HEK293 (cell line): ENCODE measurements around the gene ATP6V0B.

Experiments
- BCL6B ChIP-seq: fragments of 450-650 bp; formaldehyde crosslinking; IDR thresholded peaks from 2 replicates; pipeline ENCODE4 v1.5.1; 2017; ENCODE audit warnings: missing biosample characterization, missing genetic modification characterization
- FEZF1 ChIP-seq: fragments of 450-650 bp; formaldehyde crosslinking; IDR thresholded peaks from 2 replicates; pipeline ENCODE4 v1.5.1; 2016; ENCODE audit warnings: missing biosample characterization, missing genetic modification characterization
- GLI2 ChIP-seq: fragments of 450-650 bp; formaldehyde crosslinking; IDR thresholded peaks from 2 replicates; pipeline ENCODE4; 2017; ENCODE audit warnings: missing biosample characterization, missing genetic modification characterization, low read depth, borderline replicate concordance
- MEIS1 ChIP-seq: sonication (generic); formaldehyde crosslinking; IDR thresholded peaks from 2 replicates; pipeline ENCODE4 v1.8.1; 2022; ENCODE audit warnings: missing genetic modification reagents, mild to moderate bottlenecking, borderline replicate concordance
- PRDM2 ChIP-seq: fragments of 450-650 bp; formaldehyde crosslinking; IDR thresholded peaks from 2 replicates; pipeline ENCODE4 v1.5.1; 2016; ENCODE audit warnings: missing biosample characterization, missing genetic modification characterization, borderline replicate concordance
- REPIN1 ChIP-seq: fragments of 450-650 bp; formaldehyde crosslinking; IDR thresholded peaks from 2 replicates; pipeline ENCODE4 v1.5.1; 2017; ENCODE audit warnings: missing biosample characterization, missing genetic modification characterization, low read depth
- TSHZ1 ChIP-seq: fragments of 450-650 bp; formaldehyde crosslinking; IDR thresholded peaks from 2 replicates; pipeline ENCODE4 v1.5.1; 2016; ENCODE audit warnings: missing biosample characterization, missing genetic modification characterization, borderline replicate concordance
- ZBTB1 ChIP-seq: fragments of 450-650 bp; formaldehyde crosslinking; IDR thresholded peaks from 2 replicates; pipeline ENCODE4 v1.5.1; 2016; ENCODE audit warnings: missing biosample characterization, missing genetic modification characterization
- ZBTB10 ChIP-seq: fragments of 450-650 bp; formaldehyde crosslinking; IDR thresholded peaks from 2 replicates; pipeline ENCODE4 v1.5.1; 2016; ENCODE audit warnings: missing biosample characterization, missing genetic modification characterization
- ZBTB7A ChIP-seq: fragments of 450-650 bp; formaldehyde crosslinking; IDR thresholded peaks from 2 replicates; pipeline ENCODE4 v1.5.1; 2016; ENCODE audit warnings: low read depth, missing biosample characterization, missing genetic modification characterization
- ZNF211 ChIP-seq: fragments of 450-650 bp; formaldehyde crosslinking; IDR thresholded peaks from 2 replicates; pipeline ENCODE4 v1.5.1; 2016; ENCODE audit warnings: low read depth, missing biosample characterization, missing genetic modification characterization
- ZNF350 ChIP-seq: fragments of 450-650 bp; formaldehyde crosslinking; IDR thresholded peaks from 2 replicates; pipeline ENCODE4 v1.5.0; 2017; ENCODE audit warnings: missing biosample characterization, mild to moderate bottlenecking, missing genetic modification characterization
- ZNF433 ChIP-seq: fragments of 450-650 bp; formaldehyde crosslinking; IDR thresholded peaks from 2 replicates; pipeline ENCODE4 v1.5.1; 2016; ENCODE audit warnings: missing biosample characterization, missing genetic modification characterization, low read depth
- ZNF544 ChIP-seq: fragments of 450-650 bp; formaldehyde crosslinking; IDR thresholded peaks from 2 replicates; pipeline ENCODE4 v1.5.0; 2017; ENCODE audit warnings: missing biosample characterization, missing genetic modification characterization
- ZNF548 ChIP-seq: fragments of 450-650 bp; formaldehyde crosslinking; IDR thresholded peaks from 2 replicates; pipeline ENCODE4 v1.5.1; 2016; ENCODE audit warnings: missing biosample characterization, missing genetic modification characterization
- ZNF561 ChIP-seq: fragments of 450-650 bp; IDR thresholded peaks from 2 replicates; pipeline ENCODE4 v1.5.1; 2018; ENCODE audit warnings: missing biosample characterization, missing genetic modification characterization, borderline replicate concordance
- ZNF585B ChIP-seq: fragments of 450-650 bp; formaldehyde crosslinking; IDR thresholded peaks from 2 replicates; pipeline ENCODE4 v1.5.1; 2016; ENCODE audit warnings: missing biosample characterization, missing genetic modification characterization
- ZNF610 ChIP-seq: fragments of 450-650 bp; formaldehyde crosslinking; IDR thresholded peaks from 2 replicates; pipeline ENCODE4 v1.5.1; 2016; ENCODE audit warnings: missing biosample characterization, missing genetic modification characterization, borderline replicate concordance
- ZNF621 ChIP-seq: fragments of 450-650 bp; formaldehyde crosslinking; IDR thresholded peaks from 2 replicates; pipeline ENCODE4 v1.5.1; 2017; ENCODE audit warnings: missing biosample characterization, missing genetic modification characterization
- ZNF639 ChIP-seq: fragments of 450-650 bp; formaldehyde crosslinking; IDR thresholded peaks from 2 replicates; pipeline ENCODE4 v1.5.1; 2016; ENCODE audit warnings: missing biosample characterization, missing genetic modification characterization
- ZNF645 ChIP-seq: fragments of 450-650 bp; formaldehyde crosslinking; IDR thresholded peaks from 2 replicates; pipeline ENCODE4; 2016; ENCODE audit warnings: missing biosample characterization, missing genetic modification characterization

ATP6V0B gene

GRCh38 chr1:43946236-43947060 is 28.3 kb upstream of the ATP6V0B start, which contains the start of gene IPO13 (continued):
- TF ChIP-seq PRDM2 (0 out of 2 replicates have a peak, but pooled peaks have one; percentile 61), ZNF350 (tag by site-specific recombination) (no peak), ZNF639 (tag by site-specific recombination) (peak; percentile 87; the same call in 1 of the 2 replicates), ZNF621 (tag by site-specific recombination) (no peak), ZNF548 (no peak), ZBTB1 (no peak), ZNF585B (no peak), ZNF433 (tag by site-specific recombination) (no peak), ZBTB7A (tag by site-specific recombination) (peak; percentile 93), MEIS1 (CRISPR knock-in tag) (no peak), ZNF561 (tag by site-specific recombination) (peak; percentile 82; the same call in 1 of the 2 replicates), FEZF1 (tag by site-specific recombination) (no peak), ZNF645 (tag by site-specific recombination) (no peak), BCL6B (tag by site-specific recombination) (no peak), REPIN1 (tag by site-specific recombination) (no peak; the same call in 1 of the 2 replicates), ZBTB10 (tag by site-specific recombination) (peak; percentile 72; the same call in 1 of the 2 replicates), TSHZ1 (tag by site-specific recombination) (peak; percentile 52; the same call in 1 of the 2 replicates), GLI2 (no peak), ZNF544 (tag by site-specific recombination) (no peak), ZNF211 (tag by site-specific recombination) (no peak), ZNF610 (peak; percentile 72; the same call in 1 of the 2 replicates)
